HG02852 (cell line): ENCODE measurements around the gene SH3RF3.

Source experiments
- ATAC-seq: cut with Tn5 transposase; IDR thresholded peaks from one replicate; pipeline ENCODE4 v1.9.1; 2021; ENCODE audit warnings: mild to moderate bottlenecking, moderate library complexity; ENCODE audit not compliant: unreplicated experiment

Gene SH3RF3

GRCh38 chr2:109322111-109322510 lies 193.1 kb downstream of the SH3RF3 start:
- no peak for ATAC-seq

GRCh38 chr2:109322641-109323040 lies 193.6 kb downstream of the SH3RF3 start:
- ATAC-seq: no peak

- ATAC-seq: no peak
Measured at GRCh38 chr2:109324861-109325260, 195.9 kb downstream of the SH3RF3 start.

GRCh38 chr2:109325570-109325969 lies 196.6 kb downstream of the SH3RF3 start:
- no peak for ATAC-seq

GRCh38 chr2:109326306-109326705 lies 197.3 kb downstream of the SH3RF3 start:
- ATAC-seq: no peak

- ATAC-seq: no peak
Measured at GRCh38 chr2:109330056-109330455, 201.1 kb downstream of the SH3RF3 start.

GRCh38 chr2:109331081-109331480 lies 202.1 kb downstream of the SH3RF3 start:
- ATAC-seq: no peak

GRCh38 chr2:109331896-109332848 lies 203.2 kb downstream of the SH3RF3 start:
- ATAC-seq: peak; percentile 42

- no peak for ATAC-seq
Measured at GRCh38 chr2:109332880-109333279, 203.9 kb downstream of the SH3RF3 start.

- no peak for ATAC-seq
Measured at GRCh38 chr2:109333414-109334210, 204.6 kb downstream of the SH3RF3 start.

- no peak for ATAC-seq
Measured at GRCh38 chr2:109335631-109336176, 206.7 kb downstream of the SH3RF3 start.

GRCh38 chr2:109336296-109336695 lies 207.3 kb downstream of the SH3RF3 start:
- no peak for ATAC-seq

GRCh38 chr2:109337221-109337620 lies 208.2 kb downstream of the SH3RF3 start:
- no peak for ATAC-seq

GRCh38 chr2:109339519-109339966 lies 210.5 kb downstream of the SH3RF3 start:
- no peak for ATAC-seq

GRCh38 chr2:109340381-109340780 lies 211.4 kb downstream of the SH3RF3 start:
- no peak for ATAC-seq

GRCh38 chr2:109341355-109342255 lies 212.6 kb downstream of the SH3RF3 start:
- ATAC-seq: no peak

GRCh38 chr2:109342256-109342850 lies 213.3 kb downstream of the SH3RF3 start:
- no peak for ATAC-seq

- no peak for ATAC-seq
Measured at GRCh38 chr2:109342930-109343329, 213.9 kb downstream of the SH3RF3 start.

- ATAC-seq: no peak
Measured at GRCh38 chr2:109343460-109343859, 214.5 kb downstream of the SH3RF3 start.

- ATAC-seq: no peak
Measured at GRCh38 chr2:109344270-109344805, 215.3 kb downstream of the SH3RF3 start.
